ENCODE results near the gene FMN1. TPM values are rescaled to one million over a fixed set of nuclear protein-coding genes. Genes with fewer than 3 reads are reported as not detected.

Gene FMN1
- total RNA-seq, 6 donors from 2014 or later, result 20.2 to 176 (median 53.8) TPM

DNA sequence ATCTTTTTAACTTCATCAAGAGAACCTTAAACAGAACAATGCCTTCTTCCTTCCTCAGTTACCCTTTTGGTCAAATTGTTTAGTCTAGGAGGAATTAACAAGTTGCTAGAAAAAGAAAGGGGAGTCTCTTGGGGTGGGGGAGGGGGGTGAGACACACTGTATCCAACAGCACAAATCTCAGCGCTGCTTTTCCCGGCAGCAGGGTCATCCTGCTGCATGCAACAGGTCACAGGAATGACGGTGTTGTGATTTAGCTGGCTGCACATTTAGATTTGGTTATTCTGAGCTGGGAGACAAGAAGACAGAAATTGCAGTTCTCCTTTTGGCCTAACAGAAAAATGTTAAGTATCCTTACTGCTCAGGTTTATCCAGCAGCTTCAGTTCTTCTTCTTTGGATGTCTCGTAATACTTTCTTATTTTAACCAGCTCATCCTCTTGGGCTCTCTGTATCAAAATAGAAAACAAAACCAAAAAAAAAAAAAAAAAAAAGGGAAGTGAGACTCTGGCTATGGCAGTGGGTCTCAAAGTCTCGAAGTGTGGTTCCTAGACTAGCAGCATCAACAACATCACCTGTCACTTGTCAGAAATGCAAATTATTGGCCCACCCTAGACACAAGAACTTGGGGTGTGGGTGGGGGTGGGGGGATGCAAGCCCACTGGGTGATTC lies 286.2 kb downstream of the FMN1 start:
- WGBS, 2 donors, result 35 to 44% methylated on average over 5 of the region's 5 CpGs
- TF ChIP-seq POLR2AphosphoS5 (IDR thresholded peaks at IDR 0.05) (peak in 1 of 2 donors; percentile 19), EP300 (IDR thresholded peaks at IDR 0.05) (no peak), POLR2A (IDR thresholded peaks at IDR 0.05) (no peak)
- TF ChIP-seq, protein P1, sequence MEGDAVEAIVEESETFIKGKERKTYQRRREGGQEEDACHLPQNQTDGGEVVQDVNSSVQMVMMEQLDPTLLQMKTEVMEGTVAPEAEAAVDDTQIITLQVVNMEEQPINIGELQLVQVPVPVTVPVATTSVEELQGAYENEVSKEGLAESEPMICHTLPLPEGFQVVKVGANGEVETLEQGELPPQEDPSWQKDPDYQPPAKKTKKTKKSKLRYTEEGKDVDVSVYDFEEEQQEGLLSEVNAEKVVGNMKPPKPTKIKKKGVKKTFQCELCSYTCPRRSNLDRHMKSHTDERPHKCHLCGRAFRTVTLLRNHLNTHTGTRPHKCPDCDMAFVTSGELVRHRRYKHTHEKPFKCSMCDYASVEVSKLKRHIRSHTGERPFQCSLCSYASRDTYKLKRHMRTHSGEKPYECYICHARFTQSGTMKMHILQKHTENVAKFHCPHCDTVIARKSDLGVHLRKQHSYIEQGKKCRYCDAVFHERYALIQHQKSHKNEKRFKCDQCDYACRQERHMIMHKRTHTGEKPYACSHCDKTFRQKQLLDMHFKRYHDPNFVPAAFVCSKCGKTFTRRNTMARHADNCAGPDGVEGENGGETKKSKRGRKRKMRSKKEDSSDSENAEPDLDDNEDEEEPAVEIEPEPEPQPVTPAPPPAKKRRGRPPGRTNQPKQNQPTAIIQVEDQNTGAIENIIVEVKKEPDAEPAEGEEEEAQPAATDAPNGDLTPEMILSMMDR (IDR thresholded peaks at IDR 0.05), result no peak

GRCh38 chr15:32905481-32905880 lies 289.0 kb downstream of the FMN1 start:
- no peaks in the 10 kb centered on the region for H3K27me3 ChIP-seq
- ATAC-seq (ENCODE audit: low FRiP score in 2 of 2) (no peak), DNase-seq (no peak)
- H3K9me3 ChIP-seq, result no peaks in the 10 kb centered on the region
- H3K36me3 ChIP-seq, result peaks cover 0 to 5% (median 2%) of the 10 kb centered on the region in 4 donors
- H3K4me1 ChIP-seq, result peaks cover 0 to 9% (median 3%) of the 10 kb centered on the region in 4 donors
- H3K27ac ChIP-seq, result no peak overlapping the region
- TF ChIP-seq, protein P1 (IDR thresholded peaks at IDR 0.05), result no peak
- no peak for TF ChIP-seq POLR2AphosphoS5 (IDR thresholded peaks at IDR 0.05)
- TF ChIP-seq POLR2A (IDR thresholded peaks at IDR 0.05), result no peak
- TF ChIP-seq EP300 (IDR thresholded peaks at IDR 0.05), result no peak
- H3K4me3 ChIP-seq, result no peak overlapping the region
- 85 to 89% methylated on average over 4 of the region's 4 CpGs for WGBS, 2 donors

More for the DNA sequence above, 286.2 kb downstream of the FMN1 start:
- H3K9me3 ChIP-seq, result no peaks in the 10 kb centered on the region
- DNase-seq (no peak), ATAC-seq (ENCODE audit: low FRiP score in 2 of 2) (peak; percentile 30 to 50)
- peak overlapping the region in 2 of 4 donors; percentile 19 to 22 for H3K27ac ChIP-seq
- H3K27me3 ChIP-seq, result no peaks in the 10 kb centered on the region
- no peak overlapping the region for H3K4me3 ChIP-seq
- H3K36me3 ChIP-seq, result peaks cover 0 to 5% (median 2%) of the 10 kb centered on the region in 4 donors
- H3K4me1 ChIP-seq, result peaks cover 0 to 9% (median 3%) of the 10 kb centered on the region in 4 donors

DNA sequence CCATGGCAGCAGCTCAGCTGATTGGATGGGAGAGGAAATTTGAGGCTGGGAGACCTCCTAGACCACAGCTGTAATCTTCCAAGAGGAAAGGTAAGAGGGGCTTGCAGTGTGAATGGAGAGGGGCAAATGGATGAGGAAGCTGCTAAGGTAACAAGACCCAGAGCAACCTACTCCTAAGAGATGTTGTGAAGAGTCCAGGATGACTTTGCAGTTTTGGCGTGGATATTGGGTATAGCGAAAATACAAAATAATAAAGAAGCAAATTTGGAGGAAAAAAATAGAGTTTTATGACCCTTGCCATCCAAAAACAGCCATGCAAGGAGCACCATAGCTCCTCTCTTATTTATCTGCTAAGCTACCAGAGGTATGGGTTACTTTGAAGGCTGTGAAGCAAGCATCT lies 290.1 kb downstream of the FMN1 start:
- peaks cover 0 to 9% (median 3%) of the 10 kb centered on the region in 4 donors for H3K4me1 ChIP-seq
- WGBS, 2 donors, result 85% methylated on average over 2 of the region's 2 CpGs
- no peaks in the 10 kb centered on the region for H3K27me3 ChIP-seq
- no peaks in the 10 kb centered on the region for H3K9me3 ChIP-seq
- DNase-seq (no peak), ATAC-seq (ENCODE audit: low FRiP score in 2 of 2) (no peak)
- H3K36me3 ChIP-seq, result peaks cover 0 to 5% (median 2%) of the 10 kb centered on the region in 4 donors
- no peak overlapping the region for H3K4me3 ChIP-seq
- TF ChIP-seq POLR2AphosphoS5 (IDR thresholded peaks at IDR 0.05), result no peak
- no peak for TF ChIP-seq EP300 (IDR thresholded peaks at IDR 0.05)
- TF ChIP-seq POLR2A (IDR thresholded peaks at IDR 0.05), result no peak
- TF ChIP-seq, protein P1 (IDR thresholded peaks at IDR 0.05), result no peak
- no peak overlapping the region for H3K27ac ChIP-seq

- Histone ChIP-seq H3K36me3 (peaks cover 0 to 5% (median 2%) of the 10 kb centered on the region in 4 donors), H3K4me1 (peaks cover 0 to 9% (median 3%) of the 10 kb centered on the region in 4 donors), H3K9me3 (no peaks in the 10 kb centered on the region), H3K27me3 (no peaks in the 10 kb centered on the region), H3K4me3 (no peak overlapping the region), H3K27ac (no peak overlapping the region)
- TF ChIP-seq, protein P1 (IDR thresholded peaks at IDR 0.05), result no peak
- TF ChIP-seq POLR2A (IDR thresholded peaks at IDR 0.05) (no peak), EP300 (IDR thresholded peaks at IDR 0.05) (no peak), POLR2AphosphoS5 (IDR thresholded peaks at IDR 0.05) (no peak)
- WGBS, 2 donors, result 90% methylated on average over 10 of the region's 10 CpGs
- ATAC-seq (ENCODE audit: low FRiP score in 2 of 2) (no peak), DNase-seq (no peak)
Observed at GRCh38 chr15:32903591-32904290, 290.8 kb downstream of the FMN1 start.

Measured in upper lobe of left lung (tissue), 6 donors.